GM18858 (cell line): ENCODE data around the gene NT5C1A.

Experiments used
- ATAC-seq: cut with Tn5 transposase; IDR thresholded peaks from one replicate; pipeline ENCODE4 v1.9.1; 2021; ENCODE audit not compliant: unreplicated experiment

The NT5C1A gene

GRCh38 chr1:39663559-39663958 lies 8.3 kb downstream of the NT5C1A start:
- ATAC-seq: no peak

DNA sequence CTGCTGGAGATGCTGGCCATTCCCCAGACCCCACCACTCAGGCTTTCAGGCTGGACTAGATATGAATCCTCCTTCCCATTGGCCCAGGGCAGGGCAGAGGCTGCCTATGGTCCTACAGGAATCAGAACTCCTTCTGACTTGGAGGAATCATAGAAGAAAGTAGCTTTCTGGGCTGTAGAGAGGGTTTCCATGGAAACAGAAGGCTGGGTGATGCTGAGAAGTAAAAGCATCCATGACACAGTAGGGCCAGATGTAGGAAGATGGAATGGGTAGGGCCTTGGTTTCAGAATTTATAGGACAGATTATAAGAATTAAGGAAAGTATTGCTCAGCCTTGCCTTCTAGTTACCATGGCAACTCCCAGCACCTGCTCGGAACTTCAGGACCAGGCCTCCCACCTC lies 9.0 kb downstream of the NT5C1A start:
- no peak for ATAC-seq

DNA sequence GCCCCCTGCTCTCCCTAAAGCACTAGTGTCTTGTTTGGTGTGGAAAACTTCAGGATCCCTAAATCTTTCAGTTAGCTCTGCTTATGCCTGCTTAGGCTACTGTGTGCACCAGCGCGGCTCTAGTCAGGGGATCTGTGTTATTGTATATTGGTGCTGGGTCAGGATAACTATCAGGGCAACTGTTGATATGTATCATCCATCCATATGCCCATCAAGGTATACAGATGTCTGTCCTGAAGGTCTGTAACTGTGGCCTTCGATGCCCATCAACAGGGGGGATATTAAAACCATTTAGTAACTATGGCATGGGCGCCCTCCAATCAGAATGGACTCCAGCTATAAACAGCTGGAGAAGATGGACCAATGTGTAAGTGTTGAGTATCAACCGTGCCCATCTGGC lies 12.4 kb downstream of the NT5C1A start:
- ATAC-seq: no peak

GRCh38 chr1:39659110-39659509 lies 12.8 kb downstream of the NT5C1A start:
- no peak for ATAC-seq

- ATAC-seq: no peak
These were observed 13.9 kb downstream of the NT5C1A start for GRCh38 chr1:39657923-39658485.

- no peak for ATAC-seq
These were observed 14.5 kb downstream of the NT5C1A start for GRCh38 chr1:39657402-39657801.

- ATAC-seq: no peak
These were observed 15.5 kb downstream of the NT5C1A start for GRCh38 chr1:39656391-39656790.

DNA sequence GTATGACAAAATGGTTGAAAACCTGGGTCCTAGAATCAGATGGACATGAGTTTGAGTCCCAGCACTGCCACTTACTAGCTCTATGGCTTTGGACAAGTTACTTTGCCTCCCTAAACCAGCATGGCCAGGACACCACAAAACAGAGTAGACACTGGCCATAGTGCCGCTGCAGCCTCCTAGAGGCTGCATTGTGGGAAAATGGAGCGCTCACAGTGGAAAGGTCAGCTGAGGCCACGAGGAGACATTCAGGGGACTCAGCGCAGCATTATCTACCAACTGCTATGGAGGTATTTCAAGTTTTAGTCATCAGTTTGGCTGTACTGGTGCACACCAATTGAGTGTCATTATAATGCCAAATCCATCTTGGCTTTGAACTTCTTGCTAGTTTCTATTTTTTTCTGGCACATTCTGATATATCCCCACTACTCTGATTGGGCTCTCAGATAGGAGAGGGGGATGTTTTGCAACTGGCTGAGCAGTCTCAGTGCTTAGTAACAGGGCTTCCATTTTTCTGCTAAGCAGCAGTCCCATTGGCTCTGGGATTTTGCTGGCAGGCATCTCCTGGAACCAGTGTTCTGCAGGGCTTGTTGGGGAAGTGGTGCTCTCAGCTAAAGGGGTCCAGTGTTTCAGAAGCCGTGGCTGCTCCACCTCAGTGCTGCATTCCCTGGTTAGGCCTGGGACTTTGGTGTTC lies 16.2 kb downstream of the NT5C1A start:
- ATAC-seq: no peak

- ATAC-seq: no peak
These were observed 17.6 kb downstream of the NT5C1A start for GRCh38 chr1:39654291-39654690.

DNA sequence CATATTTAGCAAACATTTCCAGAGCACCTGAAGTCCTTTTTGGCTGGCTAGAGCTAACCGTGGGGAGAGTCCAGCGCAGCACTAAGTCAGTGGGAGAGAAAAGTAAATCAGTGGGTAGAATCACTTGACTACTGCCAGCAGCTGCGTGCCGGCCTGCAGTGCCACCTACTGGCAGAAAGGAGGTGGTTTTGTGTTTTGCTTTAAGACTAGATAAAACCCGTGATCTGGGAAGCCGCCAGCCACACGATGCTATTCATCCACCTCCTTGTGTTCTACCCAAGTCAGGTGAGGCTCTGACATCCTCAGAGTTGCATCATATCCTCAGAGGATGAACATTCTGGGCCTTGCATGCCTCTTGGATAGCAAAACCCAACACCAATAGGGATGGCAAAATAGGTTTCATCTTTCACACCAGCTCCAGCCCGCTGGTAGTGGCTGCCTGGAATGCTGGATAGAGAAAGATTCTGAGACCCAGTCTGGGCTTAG lies 18.3 kb downstream of the NT5C1A start:
- ATAC-seq: no peak

- no peak for ATAC-seq
These were observed 19.4 kb downstream of the NT5C1A start for GRCh38 chr1:39652554-39652953.

DNA sequence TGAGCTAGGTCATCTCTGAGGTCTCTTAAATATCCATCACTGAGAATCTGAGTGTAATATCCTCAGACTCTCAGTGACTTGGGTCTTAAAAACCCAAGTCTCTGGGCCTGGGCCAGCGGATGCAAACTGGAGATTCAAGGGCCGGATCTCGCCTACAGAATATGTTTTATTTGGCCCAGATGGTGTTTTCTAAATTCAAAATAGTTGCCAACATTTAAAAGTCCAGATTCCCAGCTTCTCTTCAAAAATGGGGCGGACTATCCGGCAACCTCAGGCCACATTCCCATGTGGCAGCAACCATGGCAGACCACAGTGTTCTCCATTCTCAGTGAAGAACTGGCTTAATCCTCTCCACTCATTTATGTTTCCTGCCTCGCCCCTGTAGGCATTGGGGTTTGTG lies 19.8 kb downstream of the NT5C1A start:
- ATAC-seq: no peak

GRCh38 chr1:39650431-39650830 lies 21.5 kb downstream of the NT5C1A start:
- no peak for ATAC-seq

- no peak for ATAC-seq
These were observed 22.2 kb downstream of the NT5C1A start for GRCh38 chr1:39649636-39650185.

DNA sequence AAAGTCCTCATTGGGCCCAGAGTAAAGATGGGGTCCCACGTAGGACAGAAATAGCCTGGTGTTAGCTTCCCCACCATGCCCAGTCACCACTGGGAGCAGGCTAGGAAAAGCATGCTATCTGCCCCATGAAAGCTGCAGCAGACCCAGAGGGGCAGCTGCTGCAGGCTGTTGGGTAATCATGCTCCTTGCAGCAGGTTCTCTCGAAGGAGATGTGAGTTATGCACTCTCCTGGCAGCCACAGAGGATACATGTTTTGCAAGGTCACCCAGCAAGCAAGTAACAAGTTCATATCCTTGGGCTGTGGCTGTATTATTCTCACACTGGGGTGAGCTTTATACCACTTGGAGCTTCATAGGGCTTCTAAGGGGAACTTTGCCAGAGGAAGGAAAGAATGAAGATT lies 23.4 kb downstream of the NT5C1A start:
- no peak for ATAC-seq

- no peak for ATAC-seq
These were observed 24.7 kb downstream of the NT5C1A start for GRCh38 chr1:39647247-39647646.

DNA sequence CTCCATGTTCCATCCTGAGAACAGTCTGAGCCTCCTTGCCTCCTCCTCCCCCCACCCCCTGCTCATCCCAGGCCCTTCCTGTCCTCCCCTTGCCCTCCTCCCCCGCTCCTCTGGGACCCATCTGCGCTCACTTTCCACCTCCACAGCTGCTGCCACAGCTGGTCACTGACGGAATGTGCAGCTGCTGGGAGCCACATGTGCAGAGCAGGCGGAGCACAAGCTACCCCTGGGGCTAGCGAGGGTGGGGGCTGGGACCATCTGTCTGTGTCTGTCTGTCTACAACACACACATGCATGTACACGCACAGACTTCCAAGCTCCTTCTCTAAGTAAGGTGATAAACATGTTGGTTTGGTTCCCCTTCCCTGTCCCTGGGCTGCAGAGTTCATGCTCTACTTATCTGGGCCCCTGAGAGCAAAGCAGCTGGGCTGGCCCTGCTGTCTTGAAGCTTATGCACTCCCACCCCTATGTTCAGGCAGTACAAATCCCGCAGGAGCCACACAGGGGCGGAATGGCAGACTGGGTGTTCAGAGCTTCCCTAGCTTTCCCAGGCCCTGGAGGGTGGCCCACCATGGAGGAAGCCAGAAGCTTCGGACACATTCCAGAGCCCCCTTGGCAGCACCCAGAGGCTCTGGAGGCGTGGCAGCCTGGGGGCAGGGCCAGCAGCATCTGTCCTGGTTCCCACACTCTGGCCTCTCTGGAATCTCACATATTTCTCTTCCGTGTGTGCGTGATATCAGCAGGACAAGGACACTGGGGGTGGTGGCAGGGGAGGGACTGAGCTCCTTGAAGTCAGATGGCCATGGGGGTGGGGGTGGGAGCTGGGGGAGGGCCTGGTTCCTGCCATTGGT lies 25.4 kb downstream of the NT5C1A start:
- ATAC-seq: no peak

- ATAC-seq: no peak
These were observed 26.4 kb downstream of the NT5C1A start for GRCh38 chr1:39645411-39646043.

- no peak for ATAC-seq
These were observed 28.2 kb downstream of the NT5C1A start for GRCh38 chr1:39643705-39644104.

GRCh38 chr1:39642796-39643195 lies 29.1 kb downstream of the NT5C1A start:
- no peak for ATAC-seq

DNA sequence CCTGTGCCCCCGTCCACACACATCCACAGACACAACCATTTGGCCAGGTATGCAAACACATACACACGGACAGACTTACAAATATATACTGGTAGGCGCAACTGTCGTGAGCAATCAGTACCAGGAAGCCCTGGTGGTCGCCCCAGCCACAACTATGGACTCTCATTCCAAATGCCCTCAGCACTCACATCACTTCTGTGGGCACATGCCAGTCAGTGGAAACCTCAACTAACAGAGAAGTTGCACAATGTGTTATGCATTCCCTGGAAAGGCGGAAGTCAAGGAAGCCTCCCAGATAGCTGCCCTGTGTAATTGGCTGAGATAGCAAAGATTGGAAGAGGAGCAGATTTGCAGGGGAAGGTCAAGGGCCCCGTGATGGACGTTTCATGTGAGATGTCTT lies 31.0 kb downstream of the NT5C1A start:
- no peak for ATAC-seq
